H1 (cell line): ENCODE data around the gene POU6F2. TPM values are rescaled to one million over a fixed set of nuclear protein-coding genes. Genes with fewer than 3 reads are reported as not detected.

Experiments
- CTCF ChIA-PET: fragments of 300-600 bp; sonication (Branson Sonifier 250); formaldehyde crosslinking; loops from one replicate; lab custom pipeline; 2021; ENCODE audit not compliant: partially characterized antibody; lab: Charles Lee
- POLR2A ChIA-PET: fragments of 300-600 bp; sonication (Branson Sonifier 250); formaldehyde crosslinking; loops from one replicate; lab custom pipeline; 2021; ENCODE audit warnings: inconsistent platforms; ENCODE audit not compliant: partially characterized antibody; lab: Charles Lee
- DNase-seq, 2 experiments: peaks; one replicate each; pipeline versions ENCODE4 v3.0.0 to v3.0.0-alpha.2; 2010 to 2022; ENCODE audit warnings: low spot score in 2 of 2, low read depth in 1 of 2, mixed read lengths in 1 of 2
- FAIRE-seq: peaks from 2 replicates; lab custom pipeline; 2011; peaks lifted over from hg19 to GRCh38; lab: Jason Lieb, UNC
- H2AFZ ChIP-seq: 2 replicates; pipeline ENCODE4 v1.8.1; 2012; ENCODE audit warnings: low read length, inconsistent platforms
- H2AK5ac ChIP-seq: 2 replicates; pipeline ENCODE4 v1.6.1; 2013; ENCODE audit warnings: low read depth, low read length
- H2BK120ac ChIP-seq: replicated peaks from 2 replicates; pipeline ENCODE3; 2013; ENCODE audit warnings: low read depth, low read length, inconsistent platforms
- H2BK12ac ChIP-seq: 2 replicates; pipeline ENCODE4 v1.6.1; 2013; ENCODE audit warnings: low read depth, low read length
- H2BK15ac ChIP-seq: 2 replicates; pipeline ENCODE4 v1.6.1; 2013; ENCODE audit warnings: low read length
- H2BK20ac ChIP-seq: 2 replicates; pipeline ENCODE4 v1.6.1; 2013; ENCODE audit warnings: low read length
- H2BK5ac ChIP-seq: 2 replicates; pipeline ENCODE4 v1.6.1; 2013; ENCODE audit warnings: low read depth, low read length
- H3K14ac ChIP-seq: 2 replicates; pipeline ENCODE4 v1.6.1; 2013; ENCODE audit warnings: inconsistent platforms; ENCODE audit not compliant: insufficient read length
- H3K18ac ChIP-seq: 2 replicates; pipeline ENCODE4 v1.6.1; 2013; ENCODE audit warnings: low read length; ENCODE audit errors: extremely low read depth
- H3K23ac ChIP-seq: 2 replicates; pipeline ENCODE4 v1.6.1; 2013; ENCODE audit warnings: inconsistent platforms; ENCODE audit not compliant: insufficient read length
- H3K23me2 ChIP-seq: 2 replicates; pipeline ENCODE4 v1.6.1; 2013; ENCODE audit warnings: low read depth, low read length
- H3K27ac ChIP-seq: 2 replicates; pipeline ENCODE4 v1.6.1; 2011; ENCODE audit warnings: low read depth, low read length, inconsistent platforms
- H3K27me3 ChIP-seq, 4 experiments: replicated peaks in 1 of 4; 1 replicate in 1 of 4; 2 replicates in 3 of 4; pipeline versions ENCODE4 v1.6.1 to v1.8.1; 2011 to 2013; ENCODE audit warnings: low read length in 3 of 4, mild to moderate bottlenecking in 3 of 4, inconsistent platforms in 2 of 4, mixed read lengths in 2 of 4, moderate library complexity in 1 of 4; ENCODE audit not compliant: control insufficient read depth in 3 of 4, insufficient read depth in 3 of 4; ENCODE audit errors: extremely low read depth in 1 of 4
- H3K36me3 ChIP-seq, 4 experiments: 2 replicates each; pipeline versions ENCODE4 v1.6.1 to v1.8.1; 2011 to 2013; ENCODE audit warnings: mild to moderate bottlenecking in 4 of 4, low read length in 3 of 4, moderate library complexity in 2 of 4, control low read depth in 1 of 4, inconsistent platforms in 1 of 4; ENCODE audit not compliant: insufficient read depth in 4 of 4, control insufficient read depth in 2 of 4
- H3K4ac ChIP-seq: replicated peaks from 2 replicates; pipeline ENCODE3; 2013; ENCODE audit warnings: low read length, low read depth, mixed read lengths, inconsistent platforms; ENCODE audit not compliant: insufficient read length
- H3K4me1 ChIP-seq, 4 experiments: replicated peaks in 1 of 4; 1 replicate in 1 of 4; 2 replicates in 3 of 4; pipeline versions ENCODE4 v1.6.1 to v1.8.1; 2011 to 2013; ENCODE audit warnings: low read length in 3 of 4, inconsistent platforms in 2 of 4, mixed read lengths in 1 of 4; ENCODE audit not compliant: insufficient read depth in 4 of 4, control insufficient read depth in 3 of 4
- H3K4me2 ChIP-seq, 2 experiments: 2 replicates each; pipeline versions ENCODE4 v1.6.1 to v1.8.1; 2011 to 2013; ENCODE audit warnings: low read depth in 2 of 2, low read length in 2 of 2, control low read depth in 1 of 2, inconsistent platforms in 1 of 2, mild to moderate bottlenecking in 1 of 2; ENCODE audit not compliant: insufficient read depth in 1 of 2
- H3K4me3 ChIP-seq, 4 experiments: fragments of 200-600, 300-600 bp in 1 of 4; sonication (generic), shearing (Covaris generic), sonication (Bioruptor Twin) in 1 of 4; 2 replicates each; pipeline versions ENCODE4 v1.5.1 to v1.8.1; 2011 to 2016; ENCODE audit warnings: low read length in 4 of 4, low read depth in 3 of 4, control low read depth in 2 of 4, inconsistent platforms in 2 of 4, mild to moderate bottlenecking in 2 of 4, mixed read lengths in 1 of 4, moderate library complexity in 1 of 4; ENCODE audit not compliant: insufficient read depth in 2 of 4; ENCODE audit errors: extremely low read depth in 1 of 4
- H3K56ac ChIP-seq: replicated peaks from 2 replicates; pipeline ENCODE3; 2013; ENCODE audit warnings: low read depth, mild to moderate bottlenecking, mixed read lengths, low read length, inconsistent platforms; ENCODE audit not compliant: insufficient read length
- H3K79me1 ChIP-seq: 2 replicates; pipeline ENCODE4 v1.6.1; 2013; ENCODE audit warnings: low read depth, low read length, control low read depth
- H3K79me2 ChIP-seq, 2 experiments: 2 replicates each; pipeline versions ENCODE4 v1.6.1 to v1.8.1; 2012 to 2013; ENCODE audit warnings: low read length in 2 of 2, mild to moderate bottlenecking in 2 of 2, inconsistent platforms in 1 of 2; ENCODE audit not compliant: insufficient read depth in 2 of 2, control insufficient read depth in 1 of 2
- H3K9ac ChIP-seq, 4 experiments: replicated peaks in 1 of 4; 1 replicate in 1 of 4; 2 replicates in 3 of 4; pipeline versions ENCODE4 v1.6.1 to v1.8.1; 2011 to 2013; ENCODE audit warnings: low read depth in 3 of 4, low read length in 3 of 4, control low read depth in 2 of 4, mild to moderate bottlenecking in 2 of 4, moderate library complexity in 2 of 4, inconsistent platforms in 1 of 4; ENCODE audit errors: extremely low read depth in 1 of 4
- H3K9me3 ChIP-seq, 2 experiments: 2 replicates each; pipeline versions ENCODE4 v1.6.1 to v1.8.1; 2012 to 2013; ENCODE audit warnings: mild to moderate bottlenecking in 2 of 2, moderate library complexity in 2 of 2, control low read depth in 1 of 2, inconsistent platforms in 1 of 2, low read depth in 1 of 2, low read length in 1 of 2, mixed read lengths in 1 of 2; ENCODE audit not compliant: insufficient read depth in 2 of 2
- H4K20me1 ChIP-seq, 2 experiments: replicated peaks in 1 of 2; 2 replicates each; pipeline versions ENCODE3 to v1.8.1; 2011 to 2013; ENCODE audit warnings: inconsistent platforms in 2 of 2, low read length in 2 of 2, mild to moderate bottlenecking in 1 of 2; ENCODE audit not compliant: insufficient read depth in 2 of 2, control insufficient read depth in 1 of 2
- H4K5ac ChIP-seq: 2 replicates; pipeline ENCODE4 v1.6.1; 2013; ENCODE audit warnings: low read length, low read depth, mixed read lengths, inconsistent platforms; ENCODE audit not compliant: insufficient read length
- H4K8ac ChIP-seq: 2 replicates; pipeline ENCODE4 v1.8.0; 2013; ENCODE audit warnings: mild to moderate bottlenecking, moderate library complexity, low read length, inconsistent platforms; ENCODE audit not compliant: insufficient read depth; ENCODE audit errors: extremely low read depth
- H4K91ac ChIP-seq: replicated peaks from 2 replicates; pipeline ENCODE3; 2013; ENCODE audit warnings: low read length, mixed read lengths, inconsistent platforms; ENCODE audit not compliant: insufficient read length
- CEBPB ChIP-seq: IDR thresholded peaks from 2 replicates; pipeline ENCODE4 v1.6.1; 2012; ENCODE audit warnings: low read depth, low read length
- CREB1 ChIP-seq: IDR thresholded peaks from 2 replicates; pipeline ENCODE4 v1.6.1; 2012; ENCODE audit warnings: inconsistent platforms
- EGR1 ChIP-seq: IDR thresholded peaks from 2 replicates; pipeline ENCODE4 v1.6.1; 2011; ENCODE audit warnings: low read depth, low read length, borderline replicate concordance
- GABPA ChIP-seq: IDR thresholded peaks from 2 replicates; pipeline ENCODE4 v1.6.1; 2011; ENCODE audit warnings: mild to moderate bottlenecking, low read length, moderate library complexity, borderline replicate concordance; ENCODE audit not compliant: insufficient read depth
- HDAC6 ChIP-seq: IDR thresholded peaks from one replicate; pipeline ENCODE4 v1.7.1; 2012; ENCODE audit warnings: low read depth, mild to moderate bottlenecking, inconsistent platforms, low read length, moderate library complexity
- NANOG ChIP-seq: IDR thresholded peaks from 2 replicates; pipeline ENCODE4 v1.6.1; 2011; ENCODE audit warnings: low read length, low read depth, mild to moderate bottlenecking, inconsistent platforms; ENCODE audit not compliant: insufficient read depth, poor library complexity, severe bottlenecking
- RXRA ChIP-seq: IDR thresholded peaks from 2 replicates; pipeline ENCODE4 v1.6.1; 2011; ENCODE audit warnings: low read depth, mild to moderate bottlenecking, low read length, moderate library complexity; ENCODE audit not compliant: insufficient read depth
- SIX5 ChIP-seq: IDR thresholded peaks from 2 replicates; pipeline ENCODE4 v1.6.1; 2011; ENCODE audit warnings: mild to moderate bottlenecking, low read depth, low read length
- SP2 ChIP-seq: IDR thresholded peaks from 2 replicates; pipeline ENCODE4 v1.6.1; 2012; ENCODE audit warnings: mild to moderate bottlenecking, low read length, inconsistent platforms
- WGBS, 2 experiments: shearing (Covaris generic) in 1 of 2; methylation state at CpG; one replicate each; pipeline versions ENCODE4 v1.1.6 to v1.1.7; 2013 to 2015; ENCODE audit warnings: low lambda C conversion rate in 2 of 2, mixed read lengths in 2 of 2, inconsistent platforms in 1 of 2, low coverage in 1 of 2, missing lambda C conversion rate in 1 of 2; ENCODE audit not compliant: insufficient replicate concordance in 2 of 2, insufficient coverage in 1 of 2, insufficient read length in 1 of 2; ENCODE audit errors: extremely low coverage in 1 of 2, missing lambda C conversion rate in 1 of 2; 5-methylcytosine and 5-hydroxymethylcytosine counted together
- polyA plus RNA-seq, 7 experiments: library from polyadenylated mRNA; depleted of rRNA in 3 of 7; stranded (reverse) in 5 of 7; unstranded in 2 of 7; fragments of >200 nt in 5 of 7; fragments of 200-250 nt in 2 of 7; gene quantifications; 1 replicate in 5 of 7; 2 replicates in 1 of 7; 4 replicates in 1 of 7; pipeline versions ENCODE4 v1.2.1 to v1.2.3, GENCODE V29; 2011 to 2013; ENCODE audit warnings: missing spikeins in 2 of 7, mixed read lengths in 2 of 7
- total RNA-seq: library from RNA; stranded (reverse); fragmentation: NEBNext Ultra II Directional; extraction: Animal tissue kit (Norgen Biotek cat#: 25700); gene quantifications from 2 replicates; pipeline ENCODE4 v1.2.1, GENCODE V29; 2021

Gene POU6F2
- total and polyA plus RNA-seq, 2 of the 8 experiments (the other 6 are each of a cell fraction or from before 2014, with no cell fraction given): 1.1 to 2.0 TPM

- peaks cover 0 to 2% of the 10 kb centered on the region in 2 experiments; a peak in 1 of 4 replicates for H3K9me3 ChIP-seq
- ChIA-PET CTCF (interaction anchor here (0.6 to 1.6 kb wide), 7 partner anchors 9 to 405 kb away, joined by 3 to 6 read pairs (median 3); no protein-coding TSS in a partner anchor), POLR2A (interaction anchor here (0.5 kb wide), 1 partner anchor 42 kb away, joined by 3 read pairs; no protein-coding TSS in a partner anchor)
- H3K23me2 ChIP-seq: no peaks in the 10 kb centered on the region; the same call in 1 of the 2 replicates
- H3K9ac ChIP-seq: no peak overlapping the region
- H2BK15ac ChIP-seq: no peak overlapping the region
- no peak overlapping the region for H4K5ac ChIP-seq
- no peak overlapping the region for H3K4me3 ChIP-seq
- H3K27ac ChIP-seq: no peak overlapping the region
- no peak for TF ChIP-seq SIX5
- no peak for TF ChIP-seq CREB1
- no peak for TF ChIP-seq SP2
- TF ChIP-seq NANOG: no peak
- no peak for TF ChIP-seq HDAC6
- TF ChIP-seq EGR1: no peak
- TF ChIP-seq CEBPB: no peak
- TF ChIP-seq RXRA: no peak
- no peak for TF ChIP-seq GABPA
- no peaks in the 10 kb centered on the region for H4K20me1 ChIP-seq
- H3K79me1 ChIP-seq: no peaks in the 10 kb centered on the region
- FAIRE-seq (no peak), DNase-seq (no peak)
- no peak overlapping the region for H3K23ac ChIP-seq
- H4K8ac ChIP-seq: no peak overlapping the region
- H2BK20ac ChIP-seq: no peak overlapping the region
- H2BK5ac ChIP-seq: no peak overlapping the region
- H3K79me2 ChIP-seq: no peaks in the 10 kb centered on the region
- no peak overlapping the region for H2BK120ac ChIP-seq
- no peak overlapping the region for H3K4me2 ChIP-seq
- WGBS, 2 experiments: 72% methylated on average over 8 of the region's 8 CpGs; no CpG with 5 or more reads in 1 of the 2 experiments
- 0 out of 2 replicates have a peak overlapping the region, but pooled peaks have one; percentile 11 for H2AFZ ChIP-seq
- no peak overlapping the region for H3K14ac ChIP-seq
- H2AK5ac ChIP-seq: no peak overlapping the region
- no peak overlapping the region for H2BK12ac ChIP-seq
- H3K56ac ChIP-seq: no peak overlapping the region
- no peaks in the 10 kb centered on the region for H3K27me3 ChIP-seq
- H3K4me1 ChIP-seq: peaks cover 0 to 3% (median 1%) of the 10 kb centered on the region in 4 experiments; a peak in 2 of 7 replicates
- no peak overlapping the region for H3K4ac ChIP-seq
- H4K91ac ChIP-seq: no peak overlapping the region
- no peak overlapping the region for H3K18ac ChIP-seq
- no peaks in the 10 kb centered on the region; a peak in 1 of 8 replicates for H3K36me3 ChIP-seq
Observed at GRCh38 chr7:39073432-39073831, 95.7 kb downstream of the POU6F2 start.
